IgD-negative memory B cell (primary cell): ENCODE measurements around the gene POMP. TPM values are rescaled to one million over a fixed set of nuclear protein-coding genes. Genes with fewer than 3 reads are reported as not detected.

Experiments
- H3K27ac Mint-ChIP-seq, 3 donors: one replicate each; pipeline ENCODE4 v1.8.0; 2020 to 2022; ENCODE audit warnings: mild to moderate bottlenecking in 3 of 3, mixed read lengths in 3 of 3, moderate library complexity in 1 of 3
- H3K27me3 Mint-ChIP-seq: one replicate; pipeline ENCODE4 v1.8.0; 2021; ENCODE audit warnings: mixed read lengths
- H3K36me3 Mint-ChIP-seq: one replicate; pipeline ENCODE4 v1.8.0; 2020; ENCODE audit warnings: mild to moderate bottlenecking, mixed read lengths
- H3K4me1 Mint-ChIP-seq, 3 donors: one replicate each; pipeline ENCODE4 v1.8.0; 2020 to 2022; ENCODE audit warnings: mixed read lengths in 3 of 3, mild to moderate bottlenecking in 1 of 3
- H3K4me3 Mint-ChIP-seq, 4 donors: one replicate each; pipeline ENCODE4 v1.8.0; 2020 to 2022; ENCODE audit warnings: mild to moderate bottlenecking in 4 of 4, mixed read lengths in 4 of 4, moderate library complexity in 3 of 4
- H3K9me3 Mint-ChIP-seq, 3 donors: one replicate each; pipeline ENCODE4 v1.8.0; 2020 to 2021; ENCODE audit warnings: mixed read lengths in 3 of 3, mild to moderate bottlenecking in 1 of 3
- polyA plus RNA-seq: library from polyadenylated mRNA; unstranded; fragments of 300-500 nt; fragmentation: Illumina TruSeq; gene quantifications from one replicate; pipeline ENCODE4 v1.2.3, GENCODE V29; 2021

The POMP gene, protein sequence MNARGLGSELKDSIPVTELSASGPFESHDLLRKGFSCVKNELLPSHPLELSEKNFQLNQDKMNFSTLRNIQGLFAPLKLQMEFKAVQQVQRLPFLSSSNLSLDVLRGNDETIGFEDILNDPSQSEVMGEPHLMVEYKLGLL
- 78.5 TPM for polyA plus RNA-seq

DNA sequence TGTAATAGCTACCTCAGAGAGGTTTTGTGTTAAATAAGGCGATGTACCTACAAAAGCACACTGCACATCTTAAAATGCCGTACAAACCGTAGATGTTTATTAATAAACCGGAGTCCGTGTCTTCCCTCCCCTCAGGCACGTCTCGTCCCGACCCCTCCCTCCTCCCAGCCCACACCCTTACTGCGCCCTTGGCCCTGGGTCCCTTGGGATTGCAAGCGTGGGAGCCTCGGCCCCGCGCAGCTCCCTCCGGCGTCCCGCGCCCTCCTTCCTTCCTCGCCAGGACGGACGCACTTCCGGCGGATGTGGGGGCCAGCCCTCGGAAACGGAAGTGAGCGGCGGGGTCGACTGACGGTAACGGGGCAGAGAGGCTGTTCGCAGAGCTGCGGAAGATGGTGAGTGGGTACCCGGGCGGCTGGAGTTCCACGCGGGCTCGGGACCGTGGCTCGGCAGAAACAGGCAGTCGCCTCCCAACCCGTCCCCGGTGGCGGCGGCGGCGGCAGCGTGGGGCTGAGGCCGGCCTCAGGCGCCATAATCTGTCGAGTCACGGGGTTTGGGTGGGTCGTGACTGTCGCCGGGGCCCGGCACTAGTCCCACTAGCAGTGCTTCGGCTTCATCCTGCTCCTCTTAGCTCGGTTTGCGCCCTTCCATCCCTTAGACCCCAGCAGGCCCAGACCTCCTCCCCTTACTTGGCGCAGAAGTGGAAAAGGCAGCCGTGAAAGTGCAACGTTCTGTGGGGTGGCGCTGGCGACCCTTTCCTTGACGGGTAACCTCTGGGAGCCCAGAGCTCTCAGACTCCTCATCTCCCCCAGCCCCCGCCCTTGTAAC, at the start of gene POMP:
Gene POMP, plus strand, starts transcription at position 335 of the 825 bp plus-strand sequence. Its CDS starts 55 bp downstream, at position 390.
- H3K27ac Mint-ChIP-seq = peak within 1 kb of the TSS; percentile 92 to 99 (median 93)
- peak within 1 kb of the TSS; percentile 93 to 100 (median 95) for H3K4me3 Mint-ChIP-seq
- peaks cover 20 to 42% (median 38%) of the 10 kb centered on the region in 3 donors for H3K4me1 Mint-ChIP-seq
- H3K36me3 Mint-ChIP-seq = peaks cover 3% of the 10 kb centered on the region
- no peaks in the 10 kb centered on the region for H3K9me3 Mint-ChIP-seq
- H3K27me3 Mint-ChIP-seq = no peaks in the 10 kb centered on the region

DNA sequence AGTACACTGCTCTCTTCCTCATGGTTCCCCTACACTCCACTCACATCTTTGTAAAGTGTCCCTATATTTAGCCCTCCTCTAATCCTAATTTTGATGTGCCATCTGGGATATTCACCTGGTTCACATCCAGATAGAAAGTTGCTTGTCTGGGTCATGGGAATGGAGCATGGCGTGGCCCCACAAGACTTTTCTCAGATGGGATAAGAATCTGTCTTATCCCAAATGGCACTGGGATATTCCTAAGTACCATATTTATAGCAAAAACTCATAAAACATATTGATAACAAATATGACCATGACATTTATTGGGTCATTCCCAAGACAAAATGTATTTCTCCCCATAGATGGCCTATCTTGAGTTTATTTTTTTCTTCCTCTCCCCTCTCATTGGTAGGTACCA, 49.5 kb upstream of the POMP start:
- Mint-ChIP-seq H3K9me3 (peaks cover 0 to 1% (median 0%) of the 10 kb centered on the region in 3 donors), H3K36me3 (no peaks in the 10 kb centered on the region), H3K27me3 (peaks cover 2% of the 10 kb centered on the region), H3K27ac (no peak overlapping the region), H3K4me3 (no peak overlapping the region), H3K4me1 (peaks cover 0 to 2% (median 0%) of the 10 kb centered on the region in 3 donors)

GRCh38 chr13:28609926-28610325, 49.0 kb upstream of the POMP start:
- H3K27ac Mint-ChIP-seq = no peak overlapping the region
- peaks cover 0 to 2% (median 0%) of the 10 kb centered on the region in 3 donors for H3K4me1 Mint-ChIP-seq
- no peaks in the 10 kb centered on the region for H3K36me3 Mint-ChIP-seq
- no peak overlapping the region for H3K4me3 Mint-ChIP-seq
- H3K27me3 Mint-ChIP-seq = peaks cover 2% of the 10 kb centered on the region
- H3K9me3 Mint-ChIP-seq = no peaks in the 10 kb centered on the region

GRCh38 chr13:28610996-28611395, 47.9 kb upstream of the POMP start:
- Mint-ChIP-seq H3K36me3 (no peaks in the 10 kb centered on the region), H3K27ac (no peak overlapping the region), H3K4me3 (no peak overlapping the region), H3K4me1 (peaks cover 0 to 2% (median 0%) of the 10 kb centered on the region in 3 donors), H3K9me3 (no peaks in the 10 kb centered on the region), H3K27me3 (peaks cover 2% of the 10 kb centered on the region)

GRCh38 chr13:28611654-28612131, 47.2 kb upstream of the POMP start:
- no peak overlapping the region for H3K4me3 Mint-ChIP-seq

GRCh38 chr13:28613562-28613961, 45.4 kb upstream of the POMP start:
- Mint-ChIP-seq H3K27ac (no peak overlapping the region), H3K27me3 (peaks cover 2% of the 10 kb centered on the region), H3K4me1 (no peaks in the 10 kb centered on the region), H3K4me3 (no peak overlapping the region), H3K9me3 (peaks cover 0 to 3% (median 2%) of the 10 kb centered on the region in 3 donors), H3K36me3 (no peaks in the 10 kb centered on the region)

More at GRCh38 chr13:28611654-28612131, 47.2 kb upstream of the POMP start:
- Mint-ChIP-seq H3K36me3 (no peaks in the 10 kb centered on the region), H3K4me1 (peaks cover 0 to 2% (median 0%) of the 10 kb centered on the region in 3 donors), H3K27me3 (peaks cover 2% of the 10 kb centered on the region), H3K9me3 (peaks cover 0 to 2% (median 2%) of the 10 kb centered on the region in 3 donors), H3K27ac (no peak overlapping the region)

DNA sequence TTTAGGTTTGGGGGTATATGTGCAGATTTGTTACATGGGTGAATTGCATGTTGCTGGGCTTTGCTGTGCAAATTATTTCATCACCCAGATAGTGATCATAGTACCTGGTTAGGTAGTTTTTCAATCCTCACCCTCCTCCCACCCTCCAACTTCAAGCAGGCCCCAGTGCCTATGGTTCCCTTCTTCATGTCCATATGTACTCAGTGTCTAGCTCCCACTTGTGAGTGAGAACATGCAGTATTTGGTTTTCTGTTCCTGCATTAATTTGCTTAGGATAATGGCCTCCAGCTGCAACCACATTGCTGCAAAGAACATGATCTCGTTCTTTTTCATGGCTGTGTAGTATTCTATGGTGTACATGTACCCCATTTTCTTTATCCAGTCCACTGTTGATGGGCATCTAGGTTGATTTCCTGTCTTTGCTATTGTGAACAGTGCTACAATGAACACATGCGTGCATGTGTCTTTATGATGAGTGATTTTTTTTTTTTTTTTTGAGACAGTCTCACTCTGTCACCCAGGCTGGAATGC, 42.9 kb upstream of the POMP start:
- H3K9me3 Mint-ChIP-seq = peaks cover 0 to 3% (median 2%) of the 10 kb centered on the region in 3 donors
- H3K27ac Mint-ChIP-seq = no peak overlapping the region
- H3K4me3 Mint-ChIP-seq = no peak overlapping the region
- no peaks in the 10 kb centered on the region for H3K36me3 Mint-ChIP-seq
- H3K4me1 Mint-ChIP-seq = no peaks in the 10 kb centered on the region
- H3K27me3 Mint-ChIP-seq = peaks cover 2% of the 10 kb centered on the region

GRCh38 chr13:28618230-28618994, 40.5 kb upstream of the POMP start:
- H3K36me3 Mint-ChIP-seq = no peaks in the 10 kb centered on the region
- H3K27ac Mint-ChIP-seq = no peak overlapping the region
- H3K27me3 Mint-ChIP-seq = no peaks in the 10 kb centered on the region
- no peak overlapping the region for H3K4me3 Mint-ChIP-seq
- no peaks in the 10 kb centered on the region for H3K4me1 Mint-ChIP-seq
- peaks cover 0 to 3% (median 2%) of the 10 kb centered on the region in 3 donors for H3K9me3 Mint-ChIP-seq

- peaks cover 0 to 3% (median 0%) of the 10 kb centered on the region in 3 donors for H3K4me1 Mint-ChIP-seq
- H3K36me3 Mint-ChIP-seq = no peaks in the 10 kb centered on the region
- peaks cover 0 to 3% (median 2%) of the 10 kb centered on the region in 3 donors for H3K9me3 Mint-ChIP-seq
- H3K4me3 Mint-ChIP-seq = no peak overlapping the region
- H3K27me3 Mint-ChIP-seq = no peaks in the 10 kb centered on the region
- no peak overlapping the region for H3K27ac Mint-ChIP-seq
Observed at GRCh38 chr13:28620011-28620830, 38.7 kb upstream of the POMP start.

DNA sequence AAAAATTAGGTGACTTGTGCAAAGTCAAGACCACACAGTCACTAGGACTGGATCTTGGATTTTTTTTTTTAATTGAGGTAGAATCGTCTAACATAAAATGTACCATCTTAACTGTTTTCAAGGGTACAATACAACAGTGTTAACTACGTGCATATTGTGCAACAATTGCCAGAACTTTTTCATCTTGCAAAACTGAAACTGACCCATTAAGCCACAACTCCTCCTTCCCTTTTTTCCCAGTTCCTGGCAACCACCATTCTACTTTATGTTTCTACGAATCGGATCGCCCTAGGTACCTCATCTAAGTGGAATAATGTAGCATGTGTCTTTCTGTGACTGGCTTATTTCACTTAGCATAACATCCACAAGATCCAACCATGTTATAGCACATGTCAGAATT, 37.5 kb upstream of the POMP start:
- Mint-ChIP-seq H3K9me3 (peaks cover 0 to 3% (median 0%) of the 10 kb centered on the region in 3 donors), H3K27me3 (no peaks in the 10 kb centered on the region), H3K4me3 (no peak overlapping the region)

GRCh38 chr13:28622286-28622685, 36.6 kb upstream of the POMP start:
- H3K9me3 Mint-ChIP-seq = no peaks in the 10 kb centered on the region
- peaks cover 0 to 3% (median 0%) of the 10 kb centered on the region in 3 donors for H3K4me1 Mint-ChIP-seq
- H3K27ac Mint-ChIP-seq = no peak overlapping the region
- H3K4me3 Mint-ChIP-seq = no peak overlapping the region
- no peaks in the 10 kb centered on the region for H3K36me3 Mint-ChIP-seq
- no peaks in the 10 kb centered on the region for H3K27me3 Mint-ChIP-seq

More for the DNA sequence above, 37.5 kb upstream of the POMP start:
- H3K4me1 Mint-ChIP-seq = peaks cover 0 to 3% (median 0%) of the 10 kb centered on the region in 3 donors
- no peaks in the 10 kb centered on the region for H3K36me3 Mint-ChIP-seq
- no peak overlapping the region for H3K27ac Mint-ChIP-seq

GRCh38 chr13:28623782-28624706, 34.9 kb upstream of the POMP start:
- Mint-ChIP-seq H3K36me3 (no peaks in the 10 kb centered on the region), H3K27ac (peak overlapping the region in 1 of 3 donors; percentile 6), H3K4me1 (peaks cover 0 to 3% (median 0%) of the 10 kb centered on the region in 3 donors), H3K4me3 (peak overlapping the region in 1 of 4 donors; percentile 55), H3K9me3 (no peaks in the 10 kb centered on the region), H3K27me3 (no peaks in the 10 kb centered on the region)
